GM19238 (cell line): Measurements from ENCODE around the gene SEC24C.

Experiments
- DNase-seq: peaks from one replicate; pipeline ENCODE4 v3.0.0; 2011; ENCODE audit warnings: low spot score; ENCODE audit not compliant: insufficient read length

Gene SEC24C

DNA sequence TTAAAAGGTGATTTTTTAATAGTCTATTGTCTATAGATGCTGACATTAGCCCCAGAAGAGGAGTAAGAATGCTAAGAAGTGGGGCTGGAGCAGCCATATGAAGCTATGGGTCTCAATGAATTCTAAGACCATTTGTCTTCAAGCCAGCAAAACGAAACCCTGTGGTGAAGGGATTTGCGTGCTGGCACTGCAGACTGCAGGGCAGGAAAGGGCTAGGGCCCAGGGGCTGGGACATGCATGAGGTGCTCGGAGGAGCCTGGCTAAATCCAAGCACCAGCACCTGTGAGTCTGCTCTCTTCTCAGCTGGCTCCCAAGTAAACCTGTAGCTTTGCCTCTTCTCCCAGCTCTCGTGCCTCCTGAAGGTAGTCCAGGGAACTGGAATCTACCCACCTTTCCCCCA, 68.5 kb downstream of the SEC24C start:
- no peak for DNase-seq

DNA sequence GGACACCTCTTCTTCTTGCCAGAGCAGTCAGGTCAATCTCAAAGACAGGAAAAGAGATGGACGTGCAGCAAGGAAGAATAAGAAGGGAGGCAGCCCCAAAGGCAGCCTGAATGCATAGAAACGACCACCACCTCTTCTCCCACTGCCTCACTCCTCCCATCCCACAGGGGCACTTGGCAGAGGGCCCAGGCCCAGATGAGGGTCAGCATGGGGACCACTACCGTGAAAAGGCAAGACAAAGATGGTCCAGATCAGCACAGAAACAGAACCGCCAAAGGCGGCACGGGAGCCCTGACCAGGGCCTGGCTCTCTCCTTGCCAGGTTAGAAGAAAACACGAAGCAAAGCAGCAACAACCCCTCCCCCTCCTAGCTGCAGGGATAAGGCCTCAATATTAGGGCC, 69.2 kb downstream of the SEC24C start:
- DNase-seq, result no peak

DNA sequence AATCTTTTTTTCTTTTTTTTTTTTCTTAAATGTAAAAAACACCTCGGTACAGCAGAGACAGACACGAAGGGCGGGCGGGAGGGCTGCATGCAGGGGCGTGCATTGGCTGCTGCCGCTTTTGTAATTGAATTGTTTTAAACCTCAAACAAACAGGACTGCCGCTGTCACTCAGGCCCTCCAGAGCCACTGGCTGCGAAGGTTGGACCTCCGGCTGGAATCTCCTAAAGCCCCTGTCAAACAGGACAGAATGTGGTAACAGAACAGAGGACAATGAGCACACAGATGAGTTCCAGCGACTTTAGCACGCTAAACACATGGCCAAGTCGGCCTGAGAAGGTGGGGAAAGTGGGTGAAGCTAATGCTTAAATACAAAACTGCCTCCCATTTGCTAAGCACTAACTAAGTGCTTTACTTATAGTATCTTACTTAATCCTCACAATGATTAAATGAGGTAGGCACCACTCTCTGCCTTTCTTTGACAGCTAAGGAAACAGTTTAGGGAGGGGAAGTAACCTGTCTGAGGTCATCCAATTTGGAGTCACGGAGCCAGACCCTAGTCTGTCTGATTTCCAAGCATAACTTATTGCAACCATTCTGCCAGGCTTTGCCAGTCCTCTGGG, 70.2 kb downstream of the SEC24C start:
- DNase-seq, result no peak

DNA sequence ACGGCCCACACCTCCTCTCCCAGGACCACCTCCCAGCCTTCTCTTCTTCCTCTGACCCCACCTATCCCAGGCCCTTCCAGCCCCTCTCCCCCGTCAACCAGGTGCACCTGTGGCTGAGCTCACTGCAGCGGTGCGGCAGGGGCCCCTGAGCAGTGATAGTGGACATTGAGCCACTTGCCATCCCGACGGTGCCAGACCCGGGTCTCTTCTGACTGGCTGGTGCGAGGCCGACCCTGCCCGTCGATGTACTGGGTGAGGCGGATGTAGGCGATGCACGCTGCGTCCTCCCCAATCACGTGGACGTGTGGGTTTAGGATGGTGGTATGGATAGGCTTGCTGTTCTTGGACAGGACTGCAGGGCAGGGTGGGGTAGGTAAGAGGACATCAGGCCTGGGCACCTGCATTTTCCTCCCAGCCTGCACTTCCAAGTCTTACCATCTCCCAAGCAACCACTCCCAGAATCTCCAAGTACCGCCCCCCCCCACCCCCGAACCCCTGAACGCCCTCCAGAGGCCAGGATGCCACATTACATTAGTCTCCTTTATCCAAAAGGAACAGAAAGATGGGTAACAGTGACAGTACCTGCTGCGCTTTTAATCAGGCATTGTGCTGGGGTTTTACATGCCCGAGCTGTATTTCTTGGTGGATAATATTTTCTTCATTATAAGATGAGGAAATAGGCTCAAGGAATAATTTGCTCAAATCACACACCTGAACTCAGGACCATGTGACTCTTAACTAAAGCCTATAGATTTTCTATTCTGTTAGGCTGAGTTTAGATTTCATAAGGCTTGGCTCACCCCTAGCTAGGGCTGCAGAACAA, 70.9 kb downstream of the SEC24C start:
- no peak for DNase-seq

DNA sequence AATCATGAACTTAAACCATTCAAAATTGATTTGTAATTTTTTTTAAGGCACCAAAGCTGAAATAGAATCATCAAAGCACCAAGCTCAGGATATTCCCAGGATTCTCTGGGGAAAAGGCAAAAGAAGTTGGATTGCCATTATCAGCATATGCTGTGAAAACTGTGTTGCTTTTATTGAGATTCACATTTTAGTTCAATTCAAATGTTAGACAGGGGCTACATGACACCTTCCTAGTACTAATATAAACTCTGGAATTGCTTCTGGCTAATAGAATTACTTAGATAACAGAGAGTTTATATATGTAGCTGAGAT, 71.5 kb downstream of the SEC24C start:
- DNase-seq, result no peak

DNA sequence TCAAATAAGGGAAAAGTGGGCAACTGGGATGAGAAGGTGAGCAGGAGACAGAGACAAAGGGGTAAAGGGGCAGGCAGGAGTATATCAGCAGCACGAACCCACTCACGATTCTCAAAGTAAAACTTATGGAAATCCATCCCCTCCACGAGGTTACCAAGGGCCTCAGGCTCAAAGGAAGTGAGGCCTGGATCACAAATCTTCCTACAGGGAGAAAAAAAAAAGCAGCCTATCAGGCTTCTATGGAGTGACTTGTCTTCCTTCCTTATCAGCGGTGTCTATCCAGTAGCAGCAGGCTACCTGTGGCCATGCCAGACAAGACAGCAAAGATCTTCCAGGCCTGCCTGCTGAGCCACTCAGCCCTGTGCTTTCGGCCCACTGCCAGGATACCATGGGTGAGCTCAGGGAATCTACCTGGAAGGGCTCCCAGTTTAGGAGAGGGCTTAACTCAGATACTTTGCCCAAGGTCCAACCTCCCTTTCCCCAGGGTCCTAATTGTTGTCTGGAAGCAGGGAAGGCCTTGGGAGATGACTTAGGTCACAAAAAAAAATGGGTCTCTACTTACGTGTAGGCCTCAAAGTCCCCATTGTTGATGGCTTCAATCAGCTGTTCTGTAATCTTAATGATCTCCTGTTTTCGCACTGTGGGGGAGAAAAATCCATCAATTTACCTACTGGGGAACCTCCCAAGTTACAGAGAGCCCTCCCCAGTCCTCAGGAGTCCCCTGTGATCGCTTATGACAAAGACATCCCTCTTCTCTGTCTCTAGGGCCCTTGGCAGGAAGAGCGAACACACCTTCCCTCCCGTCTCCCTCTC, 73.0 kb downstream of the SEC24C start:
- DNase-seq, result no peak

DNA sequence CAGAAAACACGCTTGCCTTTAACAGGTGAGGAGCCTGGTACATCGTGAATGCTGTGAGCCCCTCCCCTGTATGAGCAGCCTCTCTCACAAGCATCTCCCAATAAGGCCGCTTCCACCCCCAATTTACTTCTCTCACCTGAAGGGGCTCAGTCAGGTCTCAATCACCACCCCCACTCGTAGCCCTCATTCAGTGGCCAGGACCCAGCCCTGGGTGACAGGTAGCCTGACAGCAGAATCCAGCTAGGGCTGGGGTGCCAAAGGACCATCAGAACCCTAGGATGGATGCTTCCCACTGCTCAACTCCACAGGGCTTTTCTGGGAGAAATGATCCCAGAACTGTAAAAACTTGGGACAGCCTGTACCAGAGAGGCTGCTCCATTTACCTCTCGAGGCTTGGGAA, 73.7 kb downstream of the SEC24C start:
- no peak for DNase-seq

DNA sequence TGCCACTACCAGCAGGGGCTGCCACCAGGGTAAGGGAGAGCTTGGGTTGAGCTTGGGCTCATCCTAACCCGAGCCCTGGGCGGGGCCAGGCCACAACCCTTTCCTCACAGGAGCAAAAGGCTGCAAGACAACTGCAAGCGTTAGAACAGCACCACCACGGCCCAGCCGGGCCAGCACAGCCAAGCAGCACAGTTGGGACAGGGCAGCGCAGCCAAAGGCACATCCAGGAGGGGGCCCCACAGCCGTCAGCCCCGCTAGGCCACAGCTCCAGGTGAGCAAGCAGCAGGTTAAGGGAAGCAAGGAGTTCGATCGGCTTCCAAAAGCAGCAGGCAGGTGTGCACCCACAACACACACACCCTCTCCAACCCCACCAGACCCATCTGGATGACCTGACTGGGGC, 74.2 kb downstream of the SEC24C start:
- DNase-seq, result no peak

DNA sequence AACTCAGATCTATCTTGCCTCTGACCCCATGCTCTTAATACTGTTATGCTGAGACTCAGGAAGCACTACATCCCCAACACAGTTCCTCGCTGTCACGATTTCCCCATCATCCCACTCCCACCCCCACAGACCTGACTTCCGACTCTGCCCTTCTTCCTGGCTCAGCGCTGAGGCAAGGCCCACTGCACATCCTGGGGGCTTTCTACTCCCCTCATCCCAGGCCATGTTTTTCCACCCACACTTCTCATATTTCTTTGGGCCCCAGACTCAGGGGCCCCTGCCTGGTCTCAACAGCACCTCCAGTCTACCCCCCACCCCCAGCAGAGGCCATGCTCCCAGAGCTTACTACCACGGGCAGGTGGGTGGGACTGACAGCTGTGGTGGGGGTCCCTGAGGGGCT, 74.9 kb downstream of the SEC24C start:
- no peak for DNase-seq

DNA sequence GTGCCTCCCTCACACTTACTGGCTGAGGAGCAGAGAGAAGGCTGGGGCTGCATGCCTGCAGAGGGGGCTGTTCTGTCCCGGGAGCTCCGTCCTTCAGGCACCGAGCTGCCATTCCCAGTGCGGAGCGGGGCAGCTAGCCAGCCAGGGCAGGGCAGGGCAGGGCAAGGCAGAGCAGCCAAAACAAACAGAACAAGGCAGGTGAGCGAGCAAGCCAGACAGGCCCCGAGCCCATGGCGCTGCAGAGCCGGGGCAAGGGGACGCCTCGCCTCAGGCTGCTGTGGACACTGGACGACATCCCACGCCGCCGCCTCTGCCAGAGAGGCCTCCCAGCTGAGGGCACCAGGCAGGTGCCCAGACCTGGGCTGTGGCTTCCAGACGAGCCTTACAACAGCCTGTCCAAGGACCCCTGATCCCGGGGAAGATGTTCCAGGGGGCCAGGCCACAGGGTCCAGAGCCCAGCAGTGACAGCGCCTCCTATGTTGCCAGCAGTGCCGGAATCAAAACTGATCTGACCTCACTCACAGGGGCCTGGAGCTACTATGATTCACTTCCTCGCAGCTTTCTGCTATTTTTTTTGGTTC, 75.4 kb downstream of the SEC24C start:
- DNase-seq, result no peak
